Fibroblast of the aortic adventitia (primary cell): ENCODE data around the gene PRKCA. TPM values are rescaled to one million over a fixed set of nuclear protein-coding genes. Genes with fewer than 3 reads are reported as not detected.
A peak's percentile ranks its signal among the peaks of the same experiment; 100 is the strongest.
"Not testable (repeated sequence)": the region's sequence is repeated elsewhere in the genome, so short reads cannot be mapped to it uniquely, and the experiment has no call there.

ENCODE experiments used
- DNase-seq: peaks from one replicate; pipeline ENCODE4 v3.0.0-alpha.2; 2010; ENCODE audit warnings: low read depth
- H3K4me3 ChIP-seq: 2 replicates; pipeline ENCODE4 v1.5.1; 2011; ENCODE audit warnings: low read depth, mild to moderate bottlenecking, control low read depth, low read length, moderate library complexity
- total RNA-seq: library from RNA; depleted of rRNA; stranded (reverse); fragments of >200 nt; gene quantifications from 2 replicates; pipeline ENCODE4 v1.2.3, GENCODE V29; 2012; ENCODE audit warnings: low replicate concordance
- TF ChIP-seq, protein P1 (sequence below): IDR thresholded peaks from 2 replicates; pipeline ENCODE4 v1.5.1; 2011; ENCODE audit warnings: mild to moderate bottlenecking, low read length, control low read depth, inconsistent platforms; ENCODE audit not compliant: insufficient read depth

The PRKCA gene
- total RNA-seq, 1 donor, result 43.7 TPM

GRCh38 chr17:66319226-66319625 is 16.8 kb downstream of the PRKCA start:
- DNase-seq, result no peak
- no peak overlapping the region for H3K4me3 ChIP-seq
- TF ChIP-seq, protein P1, sequence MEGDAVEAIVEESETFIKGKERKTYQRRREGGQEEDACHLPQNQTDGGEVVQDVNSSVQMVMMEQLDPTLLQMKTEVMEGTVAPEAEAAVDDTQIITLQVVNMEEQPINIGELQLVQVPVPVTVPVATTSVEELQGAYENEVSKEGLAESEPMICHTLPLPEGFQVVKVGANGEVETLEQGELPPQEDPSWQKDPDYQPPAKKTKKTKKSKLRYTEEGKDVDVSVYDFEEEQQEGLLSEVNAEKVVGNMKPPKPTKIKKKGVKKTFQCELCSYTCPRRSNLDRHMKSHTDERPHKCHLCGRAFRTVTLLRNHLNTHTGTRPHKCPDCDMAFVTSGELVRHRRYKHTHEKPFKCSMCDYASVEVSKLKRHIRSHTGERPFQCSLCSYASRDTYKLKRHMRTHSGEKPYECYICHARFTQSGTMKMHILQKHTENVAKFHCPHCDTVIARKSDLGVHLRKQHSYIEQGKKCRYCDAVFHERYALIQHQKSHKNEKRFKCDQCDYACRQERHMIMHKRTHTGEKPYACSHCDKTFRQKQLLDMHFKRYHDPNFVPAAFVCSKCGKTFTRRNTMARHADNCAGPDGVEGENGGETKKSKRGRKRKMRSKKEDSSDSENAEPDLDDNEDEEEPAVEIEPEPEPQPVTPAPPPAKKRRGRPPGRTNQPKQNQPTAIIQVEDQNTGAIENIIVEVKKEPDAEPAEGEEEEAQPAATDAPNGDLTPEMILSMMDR, result no peak

DNA sequence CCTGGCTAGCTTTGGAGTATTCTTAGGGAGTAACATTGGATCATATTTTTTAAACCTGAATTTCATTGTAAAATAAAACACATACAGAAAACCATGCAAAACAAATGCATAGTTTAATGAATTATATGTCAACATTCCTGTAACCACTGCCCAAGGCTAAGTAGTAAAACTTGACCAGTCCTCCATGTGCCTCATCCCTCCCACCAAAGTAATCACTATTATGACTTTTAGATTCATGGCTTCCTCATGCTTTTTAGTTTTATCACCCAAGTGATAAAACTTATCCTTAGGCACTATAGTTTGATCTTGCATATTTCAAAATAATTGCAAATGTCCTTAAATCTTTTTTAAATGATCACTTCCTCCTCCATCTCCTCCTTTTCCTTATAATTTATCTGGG is 20.4 kb downstream of the PRKCA start:
- H3K4me3 ChIP-seq, result no peak overlapping the region
- TF ChIP-seq, protein P1, result no peak
- DNase-seq, result no peak

- DNase-seq, H3K4me3 ChIP-seq: not testable (repeated sequence)
Observed at GRCh38 chr17:66324381-66325004, 22.1 kb downstream of the PRKCA start.

- TF ChIP-seq, protein P1, result no peak
- DNase-seq, result no peak
- no peak overlapping the region for H3K4me3 ChIP-seq
Observed at GRCh38 chr17:66326476-66327047, 24.1 kb downstream of the PRKCA start.

DNA sequence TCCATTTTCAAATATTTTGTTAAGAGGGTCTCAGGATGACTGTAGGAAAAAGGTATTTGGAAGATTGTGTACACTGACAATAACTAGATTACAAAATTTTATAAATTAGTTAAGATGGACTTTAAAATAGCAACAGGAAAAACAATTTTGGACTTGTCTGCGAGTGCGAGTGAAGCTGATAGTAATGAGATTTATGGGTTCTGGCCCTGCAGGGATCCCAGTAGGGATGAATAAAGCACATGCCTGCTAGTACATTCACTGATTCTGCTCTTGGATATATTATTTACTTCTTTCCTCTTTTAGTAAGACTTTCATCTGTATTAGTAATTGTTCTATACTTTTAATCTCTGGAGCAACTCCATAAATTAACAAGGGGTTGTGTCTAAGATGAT is 28.2 kb downstream of the PRKCA start:
- TF ChIP-seq, protein P1, result no peak
- peak; percentile 51 for DNase-seq
- H3K4me3 ChIP-seq, result no peak overlapping the region

GRCh38 chr17:66331038-66331816 is 28.8 kb downstream of the PRKCA start:
- no peak overlapping the region for H3K4me3 ChIP-seq
- no peak for DNase-seq
- TF ChIP-seq, protein P1, result no peak

- TF ChIP-seq, protein P1, result no peak
- no peak for DNase-seq
- H3K4me3 ChIP-seq, result no peak overlapping the region
Observed at GRCh38 chr17:66335797-66336196, 33.4 kb downstream of the PRKCA start.
